ENCODE measurements around the gene SLC35F1.

DNA sequence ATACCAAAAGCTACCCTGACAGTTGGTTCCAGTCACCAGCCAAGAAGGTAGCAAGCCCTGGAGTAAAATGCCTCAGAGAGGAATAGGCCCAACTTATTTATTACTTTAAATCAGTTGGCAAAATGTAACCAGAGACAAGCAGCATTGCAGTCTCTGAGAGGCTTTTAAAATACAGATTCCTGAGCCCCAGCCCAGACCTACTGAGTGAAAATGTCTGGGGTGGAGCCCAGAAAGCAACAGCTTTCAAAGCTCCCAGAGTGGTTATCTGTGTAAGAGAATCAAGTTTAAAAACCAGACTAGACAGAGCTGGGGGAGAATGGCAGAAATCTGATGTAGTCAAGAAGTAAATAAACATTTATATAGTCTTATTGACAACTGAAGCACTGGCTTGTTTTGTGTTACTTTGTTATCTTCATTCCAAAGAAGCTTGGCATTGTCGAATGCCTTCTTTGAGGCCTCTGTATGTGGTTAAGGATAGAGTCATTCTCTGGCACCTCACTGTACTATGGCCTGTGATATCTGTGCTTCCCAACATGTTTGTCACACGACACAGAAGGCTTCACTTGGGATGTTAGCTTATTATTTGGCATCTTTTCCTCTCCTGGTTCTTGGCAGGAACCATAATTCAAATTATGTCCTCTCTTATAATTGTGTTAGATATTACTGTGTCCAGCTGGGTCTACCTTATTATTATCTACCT lies 313.5 kb downstream of the SLC35F1 start:
- TF ChIP-seq, protein P1, sequence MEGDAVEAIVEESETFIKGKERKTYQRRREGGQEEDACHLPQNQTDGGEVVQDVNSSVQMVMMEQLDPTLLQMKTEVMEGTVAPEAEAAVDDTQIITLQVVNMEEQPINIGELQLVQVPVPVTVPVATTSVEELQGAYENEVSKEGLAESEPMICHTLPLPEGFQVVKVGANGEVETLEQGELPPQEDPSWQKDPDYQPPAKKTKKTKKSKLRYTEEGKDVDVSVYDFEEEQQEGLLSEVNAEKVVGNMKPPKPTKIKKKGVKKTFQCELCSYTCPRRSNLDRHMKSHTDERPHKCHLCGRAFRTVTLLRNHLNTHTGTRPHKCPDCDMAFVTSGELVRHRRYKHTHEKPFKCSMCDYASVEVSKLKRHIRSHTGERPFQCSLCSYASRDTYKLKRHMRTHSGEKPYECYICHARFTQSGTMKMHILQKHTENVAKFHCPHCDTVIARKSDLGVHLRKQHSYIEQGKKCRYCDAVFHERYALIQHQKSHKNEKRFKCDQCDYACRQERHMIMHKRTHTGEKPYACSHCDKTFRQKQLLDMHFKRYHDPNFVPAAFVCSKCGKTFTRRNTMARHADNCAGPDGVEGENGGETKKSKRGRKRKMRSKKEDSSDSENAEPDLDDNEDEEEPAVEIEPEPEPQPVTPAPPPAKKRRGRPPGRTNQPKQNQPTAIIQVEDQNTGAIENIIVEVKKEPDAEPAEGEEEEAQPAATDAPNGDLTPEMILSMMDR (IDR thresholded peaks at IDR 0.05; ENCODE audit: low read length): no peak
- TF ChIP-seq EZH2 (IDR thresholded peaks at IDR 0.05; ENCODE audit: borderline replicate concordance, low read length): no peak
